Sigmoid colon (tissue), 7 donors: ENCODE data around the gene FAM241B. TPM values are rescaled to one million over a fixed set of nuclear protein-coding genes. Genes with fewer than 3 reads are reported as not detected.

ENCODE experiments used
- DNase-seq: peaks from one replicate; pipeline ENCODE4 v3.0.0-alpha.2; 2019
- H3K27ac ChIP-seq, 4 donors: fragments of 200-600 bp; sonication (generic); one replicate each; pipeline ENCODE4 v1.5.1; 2016 to 2019; ENCODE audit warnings: mild to moderate bottlenecking in 1 of 4
- H3K27me3 ChIP-seq, 3 donors: fragments of 200-600 bp; sonication (generic); one replicate each; pipeline ENCODE4 v1.5.1; 2019; ENCODE audit warnings: mild to moderate bottlenecking in 1 of 3
- H3K36me3 ChIP-seq, 4 donors: fragments of 200-600 bp; sonication (generic); one replicate each; pipeline ENCODE4 v1.5.1; 2016 to 2019
- H3K4me1 ChIP-seq, 4 donors: fragments of 200-600 bp; sonication (generic); one replicate each; pipeline ENCODE4 v1.5.1; 2017 to 2019
- H3K4me3 ChIP-seq, 4 donors: fragments of 200-600 bp; sonication (generic); one replicate each; pipeline ENCODE4 v1.5.1; 2017 to 2019; ENCODE audit warnings: mild to moderate bottlenecking in 2 of 4, moderate library complexity in 1 of 4
- H3K9me3 ChIP-seq, 4 donors: fragments of 200-600 bp in 3 of 4; sonication (generic) in 3 of 4; one replicate each; pipeline versions ENCODE4 v1.5.1 to v1.6.1; 2013 to 2019
- EP300 ChIP-seq, 4 donors: sonication (generic); formaldehyde crosslinking; IDR thresholded peaks; one replicate each; pipeline ENCODE4 v1.6.1; 2017; ENCODE audit warnings: antibody characterized with exemption in 4 of 4
- POLR2A ChIP-seq, 2 donors: fragments of 450-650 bp; IDR thresholded peaks; one replicate each; pipeline ENCODE4 v1.6.1; 2016; ENCODE audit warnings: antibody characterized with exemption in 2 of 2, mild to moderate bottlenecking in 2 of 2, moderate library complexity in 2 of 2
- POLR2AphosphoS5 ChIP-seq, 4 donors: sonication (generic); formaldehyde crosslinking; IDR thresholded peaks; one replicate each; pipeline ENCODE4 v1.6.1; 2017; ENCODE audit warnings: antibody characterized with exemption in 4 of 4
- WGBS, 2 donors: extraction: QIAGEN DNeasy Blood & Tissue Kit; methylation state at CpG; one replicate each; pipeline ENCODE4 v1.1.7; 2013; 5-methylcytosine and 5-hydroxymethylcytosine counted together
- intact Hi-C: fragments of 100-400 bp; cut with DNase I; formaldehyde crosslinking; loops from one replicate; pipeline ENCODE4 v1.15.1; 2023
- polyA plus RNA-seq, 3 donors: library from polyadenylated mRNA; stranded (reverse); fragments of 200-250 nt; gene quantifications; one replicate each; pipeline ENCODE4 v1.2.3, GENCODE V29; 2013
- total RNA-seq, 4 donors: library from RNA; depleted of rRNA; stranded (reverse); fragments of >200 nt; gene quantifications; one replicate each; pipeline ENCODE4 v1.1.0, GENCODE V29; 2016
- TF ChIP-seq, protein P1 (sequence below), 4 experiments: fragments of 450-650 bp in 3 of 4; fragments of 200-600 bp in 1 of 4; IDR thresholded peaks; one replicate each; pipeline ENCODE4 v1.5.1; 2016 to 2019; ENCODE audit warnings: antibody characterized with exemption in 4 of 4, mild to moderate bottlenecking in 3 of 4, moderate library complexity in 2 of 4
- donor health status: healthy with polysubstance abuse.
- donor health status: Bipolar disorder and iron deficiency.
- donor health status: healthy.

FAM241B gene
- total and polyA plus RNA-seq, 7 donors: 2.5 to 6.9 (median 3.6) TPM

DNA sequence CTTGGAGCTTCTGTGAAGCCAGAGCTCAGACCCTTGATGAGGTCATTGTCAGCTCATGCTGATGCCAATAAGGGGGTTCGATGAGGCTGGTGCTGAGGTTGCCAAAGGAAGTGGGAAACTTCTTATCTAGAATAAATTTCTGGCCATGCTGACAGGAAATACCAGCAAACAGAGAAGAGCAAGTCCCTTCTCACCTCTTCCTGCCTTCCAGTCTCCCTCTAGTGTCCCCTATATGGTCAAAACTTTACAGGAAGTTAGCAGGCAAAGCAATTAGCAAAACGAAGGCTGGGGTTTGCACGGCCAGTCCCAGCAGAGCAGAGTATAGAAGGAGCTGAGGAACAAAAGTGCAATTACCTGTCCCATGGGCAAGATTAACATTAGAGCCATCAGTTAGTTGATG lies 41.7 kb upstream of the FAM241B start:
- TF ChIP-seq, protein P1, sequence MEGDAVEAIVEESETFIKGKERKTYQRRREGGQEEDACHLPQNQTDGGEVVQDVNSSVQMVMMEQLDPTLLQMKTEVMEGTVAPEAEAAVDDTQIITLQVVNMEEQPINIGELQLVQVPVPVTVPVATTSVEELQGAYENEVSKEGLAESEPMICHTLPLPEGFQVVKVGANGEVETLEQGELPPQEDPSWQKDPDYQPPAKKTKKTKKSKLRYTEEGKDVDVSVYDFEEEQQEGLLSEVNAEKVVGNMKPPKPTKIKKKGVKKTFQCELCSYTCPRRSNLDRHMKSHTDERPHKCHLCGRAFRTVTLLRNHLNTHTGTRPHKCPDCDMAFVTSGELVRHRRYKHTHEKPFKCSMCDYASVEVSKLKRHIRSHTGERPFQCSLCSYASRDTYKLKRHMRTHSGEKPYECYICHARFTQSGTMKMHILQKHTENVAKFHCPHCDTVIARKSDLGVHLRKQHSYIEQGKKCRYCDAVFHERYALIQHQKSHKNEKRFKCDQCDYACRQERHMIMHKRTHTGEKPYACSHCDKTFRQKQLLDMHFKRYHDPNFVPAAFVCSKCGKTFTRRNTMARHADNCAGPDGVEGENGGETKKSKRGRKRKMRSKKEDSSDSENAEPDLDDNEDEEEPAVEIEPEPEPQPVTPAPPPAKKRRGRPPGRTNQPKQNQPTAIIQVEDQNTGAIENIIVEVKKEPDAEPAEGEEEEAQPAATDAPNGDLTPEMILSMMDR (IDR thresholded peaks at IDR 0.05): no peak
- TF ChIP-seq POLR2AphosphoS5 (IDR thresholded peaks at IDR 0.05): no peak
- TF ChIP-seq POLR2A (IDR thresholded peaks at IDR 0.05): no peak
- intact Hi-C loops: no loop called here
- 10 to 29% methylated on average over 3 of the region's 3 CpGs for WGBS, 2 donors

DNA sequence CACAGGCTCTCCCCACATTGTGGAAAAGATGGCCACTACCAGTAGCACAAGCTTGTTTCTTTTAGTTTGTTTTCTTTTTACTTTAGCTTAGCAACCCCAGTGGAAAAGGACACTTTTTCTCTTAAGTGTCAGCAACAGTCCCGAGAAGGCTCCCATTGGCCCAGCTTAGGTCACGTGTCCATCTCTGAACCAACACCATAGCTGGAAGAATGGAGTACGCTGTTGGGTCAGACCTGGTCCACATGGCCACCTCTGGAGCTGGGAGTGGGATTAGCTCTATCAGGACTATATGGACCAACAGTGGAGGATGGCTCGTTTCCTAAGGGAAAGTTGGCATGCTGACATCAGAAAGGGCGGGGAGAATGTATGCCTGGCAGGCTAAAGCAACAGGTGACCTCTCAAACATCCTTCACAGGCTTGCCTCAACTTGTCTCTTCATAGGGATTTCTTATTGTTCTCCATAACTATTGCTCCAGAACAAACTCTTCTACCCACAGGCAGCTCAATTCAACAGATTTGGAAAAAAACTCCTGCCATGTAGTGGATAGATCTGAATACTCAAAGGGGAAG lies 29.2 kb upstream of the FAM241B start:
- H3K27ac ChIP-seq: no peak overlapping the region
- no peak for TF ChIP-seq POLR2A (IDR thresholded peaks at IDR 0.05)
- TF ChIP-seq, protein P1 (IDR thresholded peaks at IDR 0.05): no peak
- no peak for DNase-seq
- H3K9me3 ChIP-seq: no peaks in the 10 kb centered on the region
- intact Hi-C loops: no loop called here
- no peaks in the 10 kb centered on the region for H3K4me1 ChIP-seq
- no peaks in the 10 kb centered on the region for H3K36me3 ChIP-seq
- WGBS, 2 donors: 58 to 80% methylated on average over 5 of the region's 5 CpGs
- no peak overlapping the region for H3K4me3 ChIP-seq
- H3K27me3 ChIP-seq: peaks cover 0 to 7% (median 0%) of the 10 kb centered on the region in 3 donors

More for the DNA sequence above, 41.7 kb upstream of the FAM241B start:
- no peak overlapping the region for H3K4me3 ChIP-seq
- no peaks in the 10 kb centered on the region for H3K36me3 ChIP-seq
- no peak overlapping the region for H3K27ac ChIP-seq
- no peaks in the 10 kb centered on the region for H3K4me1 ChIP-seq
- H3K27me3 ChIP-seq: no peaks in the 10 kb centered on the region
- no peak for DNase-seq
- H3K9me3 ChIP-seq: no peaks in the 10 kb centered on the region

DNA sequence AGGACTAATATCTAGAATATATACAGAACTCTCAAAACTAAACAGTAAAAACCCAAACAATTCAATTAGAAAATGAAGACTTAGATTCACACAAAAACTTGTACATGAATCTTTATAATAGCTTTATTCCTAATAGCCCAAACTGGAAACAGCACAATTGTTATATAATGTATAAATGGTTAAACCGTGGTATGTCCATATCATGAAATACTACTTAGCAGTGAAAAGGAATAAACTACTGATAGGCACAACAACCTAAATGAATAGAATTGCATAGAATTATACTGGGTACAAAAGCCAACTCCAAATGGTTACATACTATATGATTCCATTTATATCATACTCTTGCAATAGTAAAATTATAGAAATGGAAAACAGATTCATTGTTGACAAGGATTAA lies 21.0 kb upstream of the FAM241B start:
- intact Hi-C loops: no loop called here

DNA sequence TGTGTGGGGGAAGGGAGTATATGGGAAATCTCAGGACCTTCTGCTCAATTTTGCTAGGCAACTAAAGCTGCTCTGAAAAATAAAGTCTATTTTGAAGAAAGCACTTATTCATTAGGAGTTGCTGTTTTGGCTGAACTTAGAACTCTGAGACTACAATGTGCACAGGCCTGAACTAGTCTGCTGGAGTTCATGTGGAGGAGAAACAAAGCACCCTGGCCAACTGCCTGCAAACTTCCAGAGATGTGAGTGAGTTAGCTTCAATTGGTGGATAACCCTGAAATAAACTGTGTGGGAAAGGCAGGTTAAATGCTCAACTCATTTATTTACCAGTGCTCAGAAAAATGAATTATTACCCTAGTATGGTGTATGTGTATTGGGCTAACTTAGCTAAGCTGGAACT lies 17.3 kb upstream of the FAM241B start:
- no peak overlapping the region for H3K27ac ChIP-seq
- TF ChIP-seq, protein P1 (IDR thresholded peaks at IDR 0.05): no peak
- TF ChIP-seq POLR2A (IDR thresholded peaks at IDR 0.05) (no peak), EP300 (IDR thresholded peaks at IDR 0.05) (no peak)
- intact Hi-C loops: no loop called here
- no peak overlapping the region for H3K4me3 ChIP-seq
- H3K36me3 ChIP-seq: no peaks in the 10 kb centered on the region
- DNase-seq: no peak
- no peaks in the 10 kb centered on the region for H3K27me3 ChIP-seq
- peaks cover 0 to 10% (median 1%) of the 10 kb centered on the region in 4 donors for H3K9me3 ChIP-seq
- H3K4me1 ChIP-seq: no peaks in the 10 kb centered on the region

More for the DNA sequence above, 21.0 kb upstream of the FAM241B start:
- Histone ChIP-seq H3K9me3 (peaks cover 0 to 10% (median 1%) of the 10 kb centered on the region in 4 donors), H3K27ac (no peak overlapping the region), H3K27me3 (no peaks in the 10 kb centered on the region), H3K36me3 (no peaks in the 10 kb centered on the region), H3K4me1 (no peaks in the 10 kb centered on the region), H3K4me3 (no peak overlapping the region)
- DNase-seq: no peak
- TF ChIP-seq, protein P1 (IDR thresholded peaks at IDR 0.05): no peak
- no peak for TF ChIP-seq POLR2A (IDR thresholded peaks at IDR 0.05)
- 43 to 97% methylated on average over 1 of the region's 1 CpG for WGBS, 2 donors

DNA sequence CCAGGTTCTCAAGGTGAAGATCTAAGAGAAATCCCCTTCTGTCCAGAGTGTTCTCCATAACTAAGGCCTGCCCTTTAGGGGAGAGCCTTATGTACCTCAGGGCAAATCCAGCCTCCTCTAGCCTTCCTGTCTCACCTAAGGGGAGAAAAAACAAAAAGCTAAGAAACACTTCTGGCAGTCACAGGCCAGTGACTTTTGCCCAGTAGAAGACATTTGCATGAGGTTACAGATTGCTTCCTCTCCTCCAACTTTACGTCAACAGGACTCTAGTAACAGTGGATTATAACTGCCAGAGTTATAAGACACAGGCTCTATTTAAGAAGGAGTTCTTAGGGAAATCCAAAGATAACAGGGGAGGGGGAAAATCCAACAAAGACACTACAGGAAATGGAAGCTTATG lies 15.9 kb upstream of the FAM241B start:
- WGBS, 2 donors: 76 to 88% methylated on average over 1 of the region's 1 CpG
- no peak for DNase-seq

More for the DNA sequence above, 15.9 kb upstream of the FAM241B start:
- intact Hi-C loops: no loop called here
- Histone ChIP-seq H3K9me3 (peaks cover 0 to 4% (median 1%) of the 10 kb centered on the region in 4 donors), H3K27ac (no peak overlapping the region), H3K4me3 (no peak overlapping the region), H3K4me1 (no peaks in the 10 kb centered on the region), H3K27me3 (no peaks in the 10 kb centered on the region), H3K36me3 (no peaks in the 10 kb centered on the region)
- no peak for TF ChIP-seq POLR2A (IDR thresholded peaks at IDR 0.05)
- TF ChIP-seq, protein P1 (IDR thresholded peaks at IDR 0.05): no peak
- TF ChIP-seq EP300 (IDR thresholded peaks at IDR 0.05): no peak
- no peak for TF ChIP-seq POLR2AphosphoS5 (IDR thresholded peaks at IDR 0.05)
